ENCODE results near the gene PTTG1IP2.
"Not testable (repeated sequence)": the region's sequence is repeated elsewhere in the genome, so short reads cannot be mapped to it uniquely, and the experiment has no call there.

PTTG1IP2 gene

GRCh38 chr7:90461219-90461618, 8.2 kb upstream of the PTTG1IP2 start:
- Histone ChIP-seq H3K36me3 (ENCODE audit: insufficient read depth, low read length) (no peaks in the 10 kb centered on the region), H3K9ac (ENCODE audit: low read depth, low read length) (no peak overlapping the region), H3K4me1 (ENCODE audit: insufficient read depth, low read length) (no peaks in the 10 kb centered on the region), H3K9me3 (ENCODE audit: control insufficient read depth, insufficient read depth, low read length) (peaks cover 10% of the 10 kb centered on the region; the same call in 1 of the 2 replicates)

DNA sequence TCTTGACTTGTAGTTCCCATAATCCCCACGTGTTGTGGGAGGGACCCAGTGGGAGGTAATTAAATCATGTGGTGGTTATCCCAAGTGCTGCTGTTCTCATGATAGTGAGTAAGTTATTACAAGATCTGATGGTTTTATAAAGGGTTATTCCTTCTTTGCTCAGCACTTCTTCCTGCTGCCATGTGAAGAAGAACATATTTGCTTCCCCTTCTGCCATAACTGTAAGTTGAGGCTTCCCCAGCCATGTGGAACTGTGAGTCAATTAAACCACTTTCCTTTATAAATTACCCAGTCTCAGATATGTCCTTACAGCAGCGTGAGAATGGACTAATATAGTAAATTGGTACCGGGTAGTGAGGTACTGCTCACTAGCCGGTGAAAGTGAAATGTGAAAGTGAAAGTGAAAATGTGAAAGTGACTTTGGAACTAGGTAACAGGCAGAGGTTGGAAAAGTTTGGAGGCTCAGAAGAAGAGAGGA, 6.2 kb upstream of the PTTG1IP2 start:
- not testable (repeated sequence) for H3K9ac ChIP-seq (ENCODE audit: low read depth, low read length); H3K4me1 ChIP-seq (ENCODE audit: insufficient read depth, low read length); H3K36me3 ChIP-seq (ENCODE audit: insufficient read depth, low read length); H3K9me3 ChIP-seq (ENCODE audit: control insufficient read depth, insufficient read depth, low read length)

DNA sequence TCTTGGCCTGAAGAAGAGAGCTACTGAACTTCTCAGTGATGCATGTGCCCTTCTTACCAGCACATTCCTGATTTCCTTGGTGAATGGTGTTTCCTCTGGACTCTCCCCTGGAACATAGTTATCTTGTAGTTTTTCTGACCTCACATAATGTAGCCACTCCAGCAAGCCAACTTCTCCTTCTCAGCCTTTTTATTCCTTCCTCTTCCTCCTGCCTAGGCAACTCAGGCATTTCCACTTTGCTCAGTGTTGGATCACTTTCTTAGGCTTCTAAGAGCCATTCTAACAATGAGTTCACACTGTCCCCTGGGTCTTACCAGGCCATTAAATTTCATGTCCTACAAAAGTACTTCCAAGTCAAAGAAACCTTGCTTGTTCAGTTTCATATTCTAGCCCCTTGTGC, 3.6 kb upstream of the PTTG1IP2 start:
- H3K4me1 ChIP-seq (ENCODE audit: insufficient read depth, low read length) = no peaks in the 10 kb centered on the region
- no peaks in the 10 kb centered on the region; the same call in 1 of the 2 replicates for H3K36me3 ChIP-seq (ENCODE audit: insufficient read depth, low read length)
- peaks cover 10% of the 10 kb centered on the region; the same call in 1 of the 2 replicates for H3K9me3 ChIP-seq (ENCODE audit: control insufficient read depth, insufficient read depth, low read length)
- H3K9ac ChIP-seq (ENCODE audit: low read depth, low read length) = no peak overlapping the region

- no peaks in the 10 kb centered on the region for H3K4me1 ChIP-seq (ENCODE audit: insufficient read depth, low read length)
- no peaks in the 10 kb centered on the region for H3K36me3 ChIP-seq (ENCODE audit: insufficient read depth, low read length)
- H3K9me3 ChIP-seq (ENCODE audit: control insufficient read depth, insufficient read depth, low read length) = no peaks in the 10 kb centered on the region
- no peak overlapping the region for H3K9ac ChIP-seq (ENCODE audit: low read depth, low read length)
Observed at GRCh38 chr7:90472805-90473540, 3.5 kb downstream of the PTTG1IP2 start.

- H3K4me1 ChIP-seq (ENCODE audit: insufficient read depth, low read length) = no peaks in the 10 kb centered on the region
- H3K36me3 ChIP-seq (ENCODE audit: insufficient read depth, low read length) = no peaks in the 10 kb centered on the region
Observed at GRCh38 chr7:90473814-90474213, 4.4 kb downstream of the PTTG1IP2 start.

GRCh38 chr7:90474284-90475210, 5.1 kb downstream of the PTTG1IP2 start:
- H3K9ac ChIP-seq (ENCODE audit: low read depth, low read length) = no peak overlapping the region
- no peaks in the 10 kb centered on the region for H3K36me3 ChIP-seq (ENCODE audit: insufficient read depth, low read length)
- H3K9me3 ChIP-seq (ENCODE audit: control insufficient read depth, insufficient read depth, low read length) = no peaks in the 10 kb centered on the region
- no peaks in the 10 kb centered on the region for H3K4me1 ChIP-seq (ENCODE audit: insufficient read depth, low read length)

More at GRCh38 chr7:90473814-90474213, 4.4 kb downstream of the PTTG1IP2 start:
- H3K9ac ChIP-seq (ENCODE audit: low read depth, low read length) = no peak overlapping the region
- H3K9me3 ChIP-seq (ENCODE audit: control insufficient read depth, insufficient read depth, low read length) = no peaks in the 10 kb centered on the region

- no peaks in the 10 kb centered on the region for H3K36me3 ChIP-seq (ENCODE audit: insufficient read depth, low read length)
- no peaks in the 10 kb centered on the region for H3K4me1 ChIP-seq (ENCODE audit: insufficient read depth, low read length)
- H3K9me3 ChIP-seq (ENCODE audit: control insufficient read depth, insufficient read depth, low read length) = no peaks in the 10 kb centered on the region
- no peak overlapping the region for H3K9ac ChIP-seq (ENCODE audit: low read depth, low read length)
Observed at GRCh38 chr7:90483251-90483650, 13.8 kb downstream of the PTTG1IP2 start.

- no peaks in the 10 kb centered on the region for H3K4me1 ChIP-seq (ENCODE audit: insufficient read depth, low read length)
- H3K36me3 ChIP-seq (ENCODE audit: insufficient read depth, low read length) = no peaks in the 10 kb centered on the region
- H3K9me3 ChIP-seq (ENCODE audit: control insufficient read depth, insufficient read depth, low read length) = no peaks in the 10 kb centered on the region
- H3K9ac ChIP-seq (ENCODE audit: low read depth, low read length) = no peak overlapping the region
Observed at GRCh38 chr7:90484706-90485105, 15.3 kb downstream of the PTTG1IP2 start.

- H3K36me3 ChIP-seq (ENCODE audit: insufficient read depth, low read length) = no peaks in the 10 kb centered on the region
- H3K9ac ChIP-seq (ENCODE audit: low read depth, low read length) = no peak overlapping the region
- no peaks in the 10 kb centered on the region for H3K4me1 ChIP-seq (ENCODE audit: insufficient read depth, low read length)
- H3K9me3 ChIP-seq (ENCODE audit: control insufficient read depth, insufficient read depth, low read length) = no peaks in the 10 kb centered on the region
Observed at GRCh38 chr7:90485734-90486316, 16.4 kb downstream of the PTTG1IP2 start.

DNA sequence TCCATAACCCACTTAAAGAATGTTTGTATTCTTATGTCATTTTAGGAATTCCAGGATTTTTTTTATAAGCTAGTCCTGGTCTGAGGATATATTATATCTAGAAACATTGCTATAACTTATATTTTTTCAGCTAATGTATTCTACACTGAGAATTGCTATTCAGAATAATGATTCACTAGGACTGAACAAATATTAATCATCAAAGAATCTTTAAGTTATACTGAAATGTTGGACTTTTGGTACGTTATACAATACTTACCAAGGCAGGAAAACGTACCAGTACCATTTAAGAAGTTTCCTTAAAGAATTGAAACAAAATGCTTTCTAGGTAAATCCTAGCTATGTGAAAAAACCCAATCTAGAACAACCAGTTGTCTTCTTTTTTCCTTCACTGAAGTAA, 18.4 kb downstream of the PTTG1IP2 start:
- no peak overlapping the region for H3K9ac ChIP-seq (ENCODE audit: low read depth, low read length)
- no peaks in the 10 kb centered on the region for H3K36me3 ChIP-seq (ENCODE audit: insufficient read depth, low read length)
- H3K4me1 ChIP-seq (ENCODE audit: insufficient read depth, low read length) = no peaks in the 10 kb centered on the region
- no peaks in the 10 kb centered on the region for H3K9me3 ChIP-seq (ENCODE audit: control insufficient read depth, insufficient read depth, low read length)

- Histone ChIP-seq H3K36me3 (ENCODE audit: insufficient read depth, low read length) (no peaks in the 10 kb centered on the region), H3K9me3 (ENCODE audit: control insufficient read depth, insufficient read depth, low read length) (no peaks in the 10 kb centered on the region), H3K9ac (ENCODE audit: low read depth, low read length) (no peak overlapping the region), H3K4me1 (ENCODE audit: insufficient read depth, low read length) (no peaks in the 10 kb centered on the region)
Observed at GRCh38 chr7:90488220-90488619, 18.8 kb downstream of the PTTG1IP2 start.

GRCh38 chr7:90492250-90492649, 22.8 kb downstream of the PTTG1IP2 start:
- Histone ChIP-seq H3K36me3 (ENCODE audit: insufficient read depth, low read length) (no peaks in the 10 kb centered on the region), H3K9ac (ENCODE audit: low read depth, low read length) (no peak overlapping the region), H3K4me1 (ENCODE audit: insufficient read depth, low read length) (no peaks in the 10 kb centered on the region), H3K9me3 (ENCODE audit: control insufficient read depth, insufficient read depth, low read length) (no peaks in the 10 kb centered on the region)

- Histone ChIP-seq H3K9ac (ENCODE audit: low read depth, low read length) (no peak overlapping the region), H3K9me3 (ENCODE audit: control insufficient read depth, insufficient read depth, low read length) (no peaks in the 10 kb centered on the region), H3K36me3 (ENCODE audit: insufficient read depth, low read length) (no peaks in the 10 kb centered on the region), H3K4me1 (ENCODE audit: insufficient read depth, low read length) (no peaks in the 10 kb centered on the region)
Observed at GRCh38 chr7:90495241-90495640, 25.8 kb downstream of the PTTG1IP2 start.

GRCh38 chr7:90502539-90502938, 33.1 kb downstream of the PTTG1IP2 start:
- H3K9me3 ChIP-seq (ENCODE audit: control insufficient read depth, insufficient read depth, low read length) = no peaks in the 10 kb centered on the region
- no peaks in the 10 kb centered on the region for H3K36me3 ChIP-seq (ENCODE audit: insufficient read depth, low read length)
- no peak overlapping the region for H3K9ac ChIP-seq (ENCODE audit: low read depth, low read length)
- no peaks in the 10 kb centered on the region for H3K4me1 ChIP-seq (ENCODE audit: insufficient read depth, low read length)
